HCT116 (cell line): Measurements from ENCODE around the gene TAF5L. TPM values are rescaled to one million over a fixed set of nuclear protein-coding genes. Genes with fewer than 3 reads are reported as not detected.
A peak's percentile ranks its signal among the peaks of the same experiment; 100 is the strongest.

Experiments
- ATAC-seq: fragments of 200-7000 bp; cut with Tn5 transposase; 2 replicates; pipeline ENCODE4 v1.9.1; 2020; ENCODE audit warnings: mild to moderate bottlenecking, moderate library complexity
- BruUV-seq: library from RNA; stranded (reverse); fragments of 400-500 nt; replicated peaks from 2 replicates; lab custom pipeline; 2021; lab: Mats Ljungman, UMichigan
- CTCF ChIA-PET: fragments of 300-600 bp; sonication (Branson Sonifier 250); formaldehyde crosslinking; loops from one replicate; lab custom pipeline; 2021; ENCODE audit warnings: antibody characterized with exemption; lab: Charles Lee
- POLR2A ChIA-PET: fragments of 300-600, 350-600 bp; sonication (Branson Sonifier 250); formaldehyde crosslinking; loops from one replicate; lab custom pipeline; 2021; ENCODE audit warnings: antibody characterized with exemption; lab: Charles Lee
- RAD21 ChIA-PET, 2 experiments: fragments of 300-600 bp; sonication (Branson Sonifier 250); formaldehyde crosslinking; loops; one replicate each; lab custom pipeline; 2023; ENCODE audit warnings: low total read pairs in 2 of 2; ENCODE audit not compliant: uncharacterized antibody in 2 of 2, unreplicated experiment in 2 of 2, low non-redundant PET in 1 of 2; lab: Charles Lee
- DNase-seq: peaks from one replicate; pipeline ENCODE4 v3.0.0-alpha.2; 2010; ENCODE audit warnings: low read depth, low spot score
- H2AFZ ChIP-seq: fragments of 200-600 bp; shearing (Covaris generic), sonication (generic); 2 replicates; pipeline ENCODE4 v1.6.1; 2017; ENCODE audit warnings: low read depth, mixed run types, mixed read lengths, antibody characterized with exemption, low read length; ENCODE audit not compliant: poor library complexity, severe bottlenecking
- H3K27ac ChIP-seq: 2 replicates; pipeline ENCODE4 v1.5.1; 2012; ENCODE audit warnings: low read depth, low read length
- H3K27me3 ChIP-seq: fragments of 200-600 bp; sonication (generic); 2 replicates; pipeline ENCODE4 v1.6.1; 2016; ENCODE audit warnings: mixed run types, low read length, mixed read lengths; ENCODE audit not compliant: insufficient read depth
- H3K36me3 ChIP-seq, 2 experiments: fragments of 200-500 bp in 1 of 2; fragments of 200-600 bp in 1 of 2; sonication (Bioruptor generic) in 1 of 2; sonication (generic) in 1 of 2; 2 replicates each; pipeline versions ENCODE4 v1.5.1 to v1.6.1; 2014 to 2016; ENCODE audit warnings: low read length in 2 of 2, inconsistent platforms in 1 of 2, mixed read lengths in 1 of 2, mixed run types in 1 of 2; ENCODE audit not compliant: insufficient read depth in 2 of 2, control insufficient read depth in 1 of 2
- H3K4me1 ChIP-seq, 2 experiments: fragments of 200-600 bp in 1 of 2; sonication (generic) in 1 of 2; 2 replicates each; pipeline versions ENCODE4 v1.5.1 to v1.6.1; 2012 to 2017; ENCODE audit warnings: low read length in 2 of 2, inconsistent platforms in 1 of 2, mild to moderate bottlenecking in 1 of 2, mixed read lengths in 1 of 2, mixed run types in 1 of 2, moderate library complexity in 1 of 2; ENCODE audit not compliant: insufficient read depth in 2 of 2, control insufficient read depth in 1 of 2
- H3K4me2 ChIP-seq: fragments of 200-600 bp; sonication (generic); 2 replicates; pipeline ENCODE4 v1.6.1; 2017; ENCODE audit warnings: mixed run types, low read length, mixed read lengths
- H3K4me3 ChIP-seq, 2 experiments: fragments of 200-600 bp in 1 of 2; sonication (generic) in 1 of 2; replicated peaks in 1 of 2; 2 replicates each; pipeline ENCODE4 v1.5.1; 2011 to 2016; ENCODE audit warnings: low read length in 2 of 2, control low read depth in 1 of 2, low read depth in 1 of 2, mild to moderate bottlenecking in 1 of 2, mixed read lengths in 1 of 2, mixed run types in 1 of 2
- H3K79me2 ChIP-seq: fragments of 200-600 bp; sonication (generic); 2 replicates; pipeline ENCODE4 v1.6.1; 2017; ENCODE audit warnings: mild to moderate bottlenecking, mixed run types, low read length, moderate library complexity, mixed read lengths; ENCODE audit not compliant: insufficient read depth
- H3K9ac ChIP-seq: fragments of 200-600 bp; sonication (generic); 2 replicates; pipeline ENCODE4 v1.6.1; 2016; ENCODE audit warnings: low read length, mixed read lengths
- H3K9me2 ChIP-seq: fragments of 200-600 bp; sonication (generic), shearing (Covaris generic); 2 replicates; pipeline ENCODE4 v1.6.1; 2017; ENCODE audit warnings: mixed run types, mild to moderate bottlenecking, moderate library complexity; ENCODE audit not compliant: insufficient read depth
- H3K9me3 ChIP-seq, 2 experiments: fragments of 200-500 bp in 1 of 2; fragments of 200-600 bp in 1 of 2; sonication (Bioruptor generic) in 1 of 2; sonication (generic) in 1 of 2; 2 replicates each; pipeline ENCODE4 v1.6.1; 2014 to 2017; ENCODE audit warnings: low read length in 2 of 2, mixed read lengths in 2 of 2, inconsistent platforms in 1 of 2, low read depth in 1 of 2, mild to moderate bottlenecking in 1 of 2, mixed run types in 1 of 2, moderate library complexity in 1 of 2; ENCODE audit not compliant: control insufficient read depth in 1 of 2, insufficient read depth in 1 of 2
- H4K20me1 ChIP-seq: fragments of 200-600 bp; sonication (generic), shearing (Covaris generic); 2 replicates; pipeline ENCODE4 v1.6.1; 2017; ENCODE audit warnings: mixed run types, mild to moderate bottlenecking, moderate library complexity; ENCODE audit not compliant: insufficient read depth
- ATF3 ChIP-seq: IDR thresholded peaks from 2 replicates; pipeline ENCODE4 v1.6.1; 2012
- CEBPB ChIP-seq: IDR thresholded peaks from 2 replicates; pipeline ENCODE4 v1.6.1; 2012; ENCODE audit warnings: low read depth
- CTCF ChIP-seq, 3 experiments: fragments of 200-600 bp in 1 of 3; sonication (generic) in 1 of 3; IDR thresholded peaks in 2 of 3; conservative IDR thresholded peaks in 1 of 3; 2 replicates each; pipeline ENCODE4 v1.5.1; 2012 to 2017; ENCODE audit warnings: low read depth in 2 of 3, low read length in 2 of 3, antibody characterized with exemption in 1 of 3, borderline replicate concordance in 1 of 3, control low read depth in 1 of 3, mild to moderate bottlenecking in 1 of 3, mixed read lengths in 1 of 3, mixed run types in 1 of 3, moderate library complexity in 1 of 3; ENCODE audit not compliant: insufficient read depth in 1 of 3
- EGR1 ChIP-seq: IDR thresholded peaks from 2 replicates; pipeline ENCODE4 v1.6.1; 2012; ENCODE audit warnings: low read depth
- ELF1 ChIP-seq: IDR thresholded peaks from 2 replicates; pipeline ENCODE4 v1.6.1; 2012; ENCODE audit warnings: low read depth, borderline replicate concordance
- EZH2 ChIP-seq: fragments of 200-600 bp; sonication (generic); IDR thresholded peaks from 2 replicates; pipeline ENCODE4 v1.6.1; 2017; ENCODE audit warnings: antibody characterized with exemption, mixed run types
- EZH2phosphoT487 ChIP-seq: fragments of 200-600 bp; IDR thresholded peaks from 2 replicates; pipeline ENCODE4 v1.6.1; 2018; ENCODE audit warnings: antibody characterized with exemption, borderline replicate concordance
- FOSL1 ChIP-seq: IDR thresholded peaks from 2 replicates; pipeline ENCODE4 v1.6.1; 2012; ENCODE audit warnings: low read depth
- JUND ChIP-seq: IDR thresholded peaks from 2 replicates; pipeline ENCODE4 v1.6.1; 2012
- MAX ChIP-seq: IDR thresholded peaks from 2 replicates; pipeline ENCODE4 v1.6.1; 2012
- RAD21 ChIP-seq: IDR thresholded peaks from 2 replicates; pipeline ENCODE4 v1.6.1; 2012; ENCODE audit warnings: low read depth, mild to moderate bottlenecking
- REST ChIP-seq: IDR thresholded peaks from 2 replicates; pipeline ENCODE4 v1.6.1; 2012; ENCODE audit warnings: low read depth
- SIN3A ChIP-seq: IDR thresholded peaks from 2 replicates; pipeline ENCODE4 v1.6.1; 2012; ENCODE audit warnings: low read depth
- SP1 ChIP-seq: IDR thresholded peaks from 2 replicates; pipeline ENCODE4 v1.6.1; 2012; ENCODE audit warnings: low read depth
- YY1 ChIP-seq: IDR thresholded peaks from 2 replicates; pipeline ENCODE4 v1.6.1; 2011; ENCODE audit warnings: low read length, low read depth, moderate library complexity, mild to moderate bottlenecking; ENCODE audit not compliant: insufficient replicate concordance; ENCODE audit errors: extremely low read depth
- ZBTB33 ChIP-seq: IDR thresholded peaks from 2 replicates; pipeline ENCODE4 v1.6.1; 2011; ENCODE audit warnings: mild to moderate bottlenecking, low read length, moderate library complexity; ENCODE audit not compliant: insufficient replicate concordance; ENCODE audit errors: extremely low read depth
- ZFX ChIP-seq: fragments of 450-650 bp; IDR thresholded peaks from 2 replicates; pipeline ENCODE4 v1.6.1; 2017
- ZNF274 ChIP-seq: fragments of 200-500 bp; sonication (Bioruptor generic); IDR thresholded peaks from 2 replicates; pipeline ENCODE4 v1.6.1; 2014; ENCODE audit warnings: mild to moderate bottlenecking, low read depth, low read length, inconsistent platforms
- intact Hi-C: fragments of 100-400 bp; cut with micrococcal nuclease; formaldehyde crosslinking; loops from 2 replicates; pipeline ENCODE4 v1.10.0; 2022
- total RNA-seq: library from RNA; stranded (reverse); gene quantifications from one replicate; pipeline ENCODE4 v1.2.1, GENCODE V29; 2021; ENCODE audit not compliant: unreplicated experiment

The TAF5L gene
- total RNA-seq, 1 experiment from 2014 or later, result 22.4 TPM

- ChIA-PET RAD21 (no interaction called here), CTCF (interaction anchor here (0.6 to 1.6 kb wide), 17 partner anchors 10 to 770 kb away, joined by 3 to 19 read pairs (median 3); partner anchors contain the start of genes NUP133, TAF5L and URB2), POLR2A (interaction anchor here (0.9 to 1.0 kb wide), 2 partner anchors 12 to 51 kb away, joined by 3 to 6 read pairs; partner anchors contain the start of gene NUP133)
- Histone ChIP-seq H3K4me2 (peak within 1 kb of the TSS; percentile 97), H3K4me3 (peak within 1 kb of the TSS; percentile 61 to 84), H4K20me1 (no peaks in the 10 kb centered on the region), H3K9me3 (no peaks in the 10 kb centered on the region), H3K9ac (peak within 1 kb of the TSS; percentile 79), H3K36me3 (no peaks in the 10 kb centered on the region), H3K27ac (peak within 1 kb of the TSS; percentile 93), H3K79me2 (peaks cover 40% of the 10 kb centered on the region), H3K27me3 (no peaks in the 10 kb centered on the region), H3K9me2 (no peaks in the 10 kb centered on the region), H2AFZ (peak within 1 kb of the TSS; percentile 23), H3K4me1 (peaks cover 10 to 24% of the 10 kb centered on the region in 2 experiments)
- peak; percentile 95 for DNase-seq
- peak; percentile 80 for ATAC-seq
- no TSS peak for BruUV-seq
- intact Hi-C loops, result loop anchor here (1.0 to 5.0 kb wide), 2 partner anchors 68 to 754 kb away; partner anchors contain the start of genes TAF5L and URB2
- TF ChIP-seq ELF1 (no peak), YY1 (peak; percentile 62), FOSL1 (no peak), SIN3A (peak; percentile 83; the same call in 1 of the 2 replicates), CTCF (IDR thresholded peaks at IDR 0.05 in 2 of 3, conservative IDR thresholded peaks at IDR 0.05 in 1 of 3; ENCODE audit: borderline replicate concordance in 1 of 3, insufficient read depth in 1 of 3, low read depth in 2 of 3, low read length in 2 of 3) (peak; percentile 81 to 87 (median 81)), EGR1 (peak; percentile 84), RAD21 (peak; percentile 45), JUND (no peak), CEBPB (no peak), MAX (peak; percentile 93), ZBTB33 (no peak), REST (no peak), SP1 (peak; percentile 86), ZFX (peak; percentile 97), EZH2 (no peak), ATF3 (no peak), ZNF274 (no peak), EZH2phosphoT487 (no peak)
These were observed 67.2 kb downstream of the TAF5L start, which contains the start of gene ABCB10 for GRCh38 chr1:229558460-229559335. Gene ABCB10 (minus strand): TSS chr1:229558707. CDS start chr1:229558652, 55 bp downstream.
